Activated CD4-positive, alpha-beta T cell treated with anti-CD3 and anti-CD28 coated beads, Interleukin-2, amount 50 U/mL, for 4 hours (primary cell): ENCODE results near the gene KLF13.

Experiments used
- DNase-seq, 2 experiments: peaks; one replicate each; pipeline ENCODE4 v3.0.0-alpha.2; 2020

The KLF13 gene

DNA sequence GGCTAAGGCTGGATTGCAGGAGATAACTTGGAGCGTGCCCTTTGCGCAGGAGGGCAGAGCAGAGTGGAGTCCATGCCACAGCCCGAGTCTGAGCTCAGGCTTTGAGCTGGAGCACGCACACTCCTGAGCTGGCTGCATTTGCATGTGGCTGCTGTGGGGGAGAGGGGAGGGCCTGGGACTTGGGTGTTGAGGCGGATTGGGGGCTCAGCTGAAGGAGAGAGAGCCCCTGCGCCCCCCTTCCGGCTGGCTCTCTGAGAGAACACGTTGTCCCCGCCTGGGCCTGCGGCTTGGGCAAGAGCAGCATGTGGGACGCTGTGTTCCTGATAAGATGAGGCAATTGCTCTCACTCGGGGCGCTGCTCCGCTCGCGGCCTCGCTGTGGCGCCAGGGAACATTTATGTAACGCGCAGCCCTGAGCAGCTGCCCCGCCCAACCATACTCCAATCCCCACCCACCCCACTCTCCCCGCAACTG is 39.1 kb downstream of the KLF13 start:
- DNase-seq, result peak; percentile 71 to 76

DNA sequence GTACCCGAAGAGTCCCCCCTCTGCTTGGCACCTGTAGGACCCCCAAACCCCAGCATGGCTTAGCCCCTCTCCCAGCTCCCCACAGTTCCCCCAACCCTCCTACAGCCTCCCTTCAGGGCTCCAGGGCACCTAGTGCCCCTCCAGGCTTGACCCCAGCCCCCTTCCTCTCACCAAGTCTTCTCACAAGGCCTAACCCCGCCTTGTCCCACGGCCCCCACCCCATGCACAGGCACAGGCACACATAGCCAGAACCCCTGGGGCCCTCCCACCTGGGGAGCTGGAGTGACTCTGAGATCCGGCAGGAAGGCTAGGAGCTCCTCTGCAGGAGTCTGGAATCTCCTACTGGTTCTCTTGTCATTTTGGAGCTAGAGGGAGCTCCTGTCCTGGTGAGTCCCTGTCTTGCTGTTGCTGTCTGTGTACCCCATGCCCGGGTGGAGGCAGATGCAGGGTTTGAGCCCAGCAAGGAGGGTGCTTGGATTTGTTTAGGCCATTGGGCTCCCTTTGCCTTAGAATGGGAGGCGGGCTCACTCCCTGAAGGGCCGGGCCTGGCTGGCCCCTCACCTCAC is 39.6 kb downstream of the KLF13 start:
- no peak for DNase-seq

DNA sequence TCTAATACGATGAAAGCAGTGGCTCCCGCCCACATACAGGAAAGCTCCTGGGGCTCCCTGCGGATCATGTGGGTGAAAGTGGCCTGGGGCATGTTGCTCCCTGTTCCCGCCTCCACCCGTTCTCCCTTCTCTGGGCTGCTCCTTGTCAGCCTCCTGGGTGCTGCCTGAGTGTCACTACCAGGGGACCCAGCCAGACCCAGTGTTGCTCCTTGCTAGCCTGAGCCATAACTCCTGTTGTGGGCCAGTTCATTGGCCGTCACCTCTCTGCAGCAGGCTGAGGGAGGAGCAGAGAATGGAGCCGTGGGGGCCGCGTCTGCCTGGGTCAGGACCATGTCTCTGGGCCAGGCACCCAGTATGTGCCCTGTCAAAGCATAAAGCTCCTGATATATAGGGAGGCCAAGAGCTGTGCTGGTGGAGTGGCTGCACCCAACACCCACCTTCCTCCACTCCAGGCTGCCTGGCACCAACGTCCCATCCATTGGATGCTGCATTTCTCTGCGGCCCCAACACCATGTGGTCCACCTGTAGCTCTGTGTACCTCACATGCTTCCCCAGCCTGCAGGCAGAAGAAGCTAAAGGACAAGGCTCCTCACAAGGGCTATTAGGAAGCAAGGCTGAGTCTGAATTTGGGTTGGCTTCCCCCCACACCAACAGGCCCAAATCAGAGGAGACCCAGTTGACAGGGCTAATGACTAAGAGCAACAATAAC is 40.5 kb downstream of the KLF13 start:
- DNase-seq, result no peak

DNA sequence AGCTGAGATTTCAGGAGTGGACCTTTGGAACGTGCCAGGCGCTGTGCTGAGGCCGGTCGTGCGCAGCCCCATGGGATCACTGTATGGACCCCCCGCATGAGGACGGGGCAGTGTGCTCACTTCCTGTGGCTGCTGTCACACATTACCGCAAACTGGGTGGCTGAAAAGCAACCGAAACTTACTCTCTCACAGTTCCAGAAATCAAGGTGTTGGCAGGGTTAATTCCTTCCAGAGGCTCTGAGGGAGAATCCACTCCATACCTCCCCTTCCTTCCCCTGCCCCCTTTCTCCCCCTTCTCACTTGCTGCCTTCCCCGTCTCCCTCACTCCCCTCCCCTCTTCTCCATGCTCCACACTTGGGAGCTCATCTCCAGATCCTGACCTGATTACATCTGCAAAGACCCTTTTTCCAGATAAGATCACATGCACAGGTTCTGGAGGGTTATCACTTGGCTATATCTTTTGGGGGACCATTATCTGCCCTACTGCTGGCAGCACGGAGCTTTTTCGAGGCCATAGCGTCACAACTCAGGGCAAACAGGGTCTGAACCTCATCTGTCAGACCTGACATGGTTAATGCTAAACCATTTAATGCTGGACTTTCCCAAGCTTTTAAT is 41.2 kb downstream of the KLF13 start:
- no peak for DNase-seq

DNA sequence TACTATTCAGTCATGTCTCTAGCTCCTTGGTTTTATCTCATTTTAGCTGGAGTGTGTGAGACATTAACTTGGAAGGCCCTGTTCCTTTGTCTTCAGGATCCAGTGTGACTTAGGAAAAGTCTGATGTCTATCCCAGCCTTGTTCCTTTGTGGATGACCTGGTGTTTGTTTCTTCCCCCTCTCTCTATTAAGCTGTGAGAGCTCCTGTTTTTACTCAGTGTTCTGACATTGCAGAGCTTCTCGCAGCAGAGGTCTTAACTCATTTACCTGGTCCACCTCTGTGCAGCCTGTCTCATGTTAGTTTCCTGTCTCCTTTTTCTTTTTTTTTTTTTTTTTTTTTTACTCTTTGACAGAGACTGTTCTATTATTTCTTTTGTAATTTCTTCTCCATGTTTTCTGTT is 43.1 kb downstream of the KLF13 start:
- DNase-seq, result no peak

DNA sequence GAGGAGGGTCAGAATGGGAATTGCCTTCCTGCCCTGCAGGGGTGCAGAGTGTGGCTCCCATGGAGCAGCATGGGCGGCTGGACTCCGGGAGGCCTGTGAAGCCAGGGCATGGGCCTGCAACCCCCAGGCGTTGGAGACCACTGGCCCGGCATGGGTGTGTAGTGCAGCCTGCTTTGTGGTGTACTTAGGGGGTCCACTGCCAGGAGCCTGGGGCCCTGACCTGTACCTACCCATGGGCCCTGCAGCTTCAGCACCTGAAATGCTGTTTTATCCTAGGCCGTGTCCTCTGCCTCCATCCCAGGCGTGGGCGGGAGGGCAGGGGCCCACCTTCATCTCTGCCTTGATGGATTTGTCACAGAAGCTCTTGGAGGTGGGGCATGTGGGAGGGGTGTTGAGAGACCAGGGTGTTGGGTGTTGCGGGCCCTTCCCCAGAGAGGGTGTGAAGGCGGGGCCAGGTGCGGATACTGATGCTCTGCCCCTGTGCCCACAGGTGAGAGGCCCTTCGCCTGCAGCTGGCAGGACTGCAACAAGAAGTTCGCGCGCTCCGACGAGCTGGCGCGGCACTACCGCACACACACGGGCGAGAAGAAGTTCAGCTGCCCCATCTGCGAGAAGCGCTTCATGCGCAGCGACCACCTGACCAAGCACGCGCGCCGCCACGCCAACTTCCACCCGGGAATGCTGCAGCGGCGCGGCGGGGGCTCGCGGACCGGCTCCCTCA is 45.0 kb downstream of the KLF13 start:
- no peak for DNase-seq

DNA sequence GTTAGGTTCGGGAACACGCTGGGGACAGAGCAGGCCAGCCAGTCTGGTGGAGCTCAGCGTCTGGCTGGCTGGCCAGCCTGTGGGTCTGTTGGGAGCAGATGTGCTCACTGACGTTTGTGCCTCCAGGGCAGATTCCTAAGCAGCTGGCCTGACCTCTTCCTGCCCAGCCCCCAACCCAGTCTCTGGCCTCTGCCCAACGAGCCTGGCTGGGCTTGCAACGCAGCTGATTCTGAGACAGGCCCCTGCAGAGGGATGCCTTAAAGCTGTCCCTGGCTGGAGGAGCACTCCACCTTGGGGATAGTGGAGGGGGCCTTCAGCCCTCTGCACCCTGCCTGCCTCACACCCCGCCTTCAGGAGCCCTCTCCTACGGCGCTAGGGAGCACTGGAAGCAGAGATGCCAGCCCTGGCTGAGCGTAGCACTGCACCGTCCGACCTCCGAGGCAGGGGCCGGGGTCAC is 46.0 kb downstream of the KLF13 start:
- DNase-seq, result no peak

DNA sequence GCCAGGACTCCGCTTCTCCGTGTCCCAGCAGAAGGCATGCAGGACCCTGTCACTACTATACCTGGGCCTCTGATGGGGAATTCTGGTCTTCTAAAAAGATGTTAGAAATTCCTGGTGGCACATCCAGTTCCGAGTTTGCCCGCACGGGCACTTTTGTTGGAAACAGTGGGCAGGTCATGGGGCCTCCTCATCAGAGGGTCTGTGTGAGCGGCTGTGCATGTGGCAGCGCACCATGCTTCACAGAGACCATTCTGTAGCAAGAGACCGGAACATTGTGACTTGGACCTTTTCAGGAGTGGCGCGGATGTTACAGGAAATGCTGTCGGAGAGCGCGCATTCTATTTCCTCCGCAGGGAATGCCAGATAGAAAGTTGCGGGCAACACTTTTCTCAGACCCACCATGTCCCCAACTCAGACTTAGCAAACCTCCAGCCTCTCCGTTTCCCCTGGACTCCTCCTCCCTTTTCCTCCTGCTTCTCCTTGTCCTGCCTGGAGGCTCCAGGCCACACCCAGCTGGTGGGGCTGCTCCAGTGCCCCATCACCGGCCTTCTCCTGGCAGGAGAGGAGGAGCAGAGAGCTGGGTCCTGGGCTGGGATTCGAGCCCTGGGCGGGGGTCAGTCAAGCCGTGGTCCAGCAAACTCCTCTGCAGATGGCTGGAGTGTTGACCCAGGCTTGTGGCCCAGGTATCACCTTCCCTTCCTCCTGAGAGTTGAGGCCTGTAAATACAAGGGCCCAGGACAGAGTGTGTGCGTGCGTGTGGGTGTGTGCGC is 46.6 kb downstream of the KLF13 start:
- DNase-seq, result no peak

DNA sequence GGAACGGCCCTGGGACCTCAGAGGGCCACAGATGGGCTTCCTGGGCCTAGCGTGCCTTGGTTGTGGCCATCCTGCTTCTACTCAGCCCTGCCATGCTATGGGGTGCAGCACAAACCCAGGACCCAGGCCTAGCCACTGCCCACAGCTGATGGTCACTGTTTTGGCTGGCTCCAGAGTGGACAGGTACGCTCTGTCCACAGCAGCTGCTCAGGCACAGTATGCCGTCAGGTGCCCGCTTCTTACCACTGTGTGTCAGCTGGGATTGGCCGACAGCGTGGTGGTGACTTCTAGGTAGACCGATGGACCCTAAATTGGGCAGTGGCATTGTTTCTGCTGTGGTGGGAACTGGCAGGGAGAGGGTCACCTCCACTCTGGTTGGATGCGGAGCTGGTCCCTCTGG is 47.3 kb downstream of the KLF13 start:
- no peak for DNase-seq

DNA sequence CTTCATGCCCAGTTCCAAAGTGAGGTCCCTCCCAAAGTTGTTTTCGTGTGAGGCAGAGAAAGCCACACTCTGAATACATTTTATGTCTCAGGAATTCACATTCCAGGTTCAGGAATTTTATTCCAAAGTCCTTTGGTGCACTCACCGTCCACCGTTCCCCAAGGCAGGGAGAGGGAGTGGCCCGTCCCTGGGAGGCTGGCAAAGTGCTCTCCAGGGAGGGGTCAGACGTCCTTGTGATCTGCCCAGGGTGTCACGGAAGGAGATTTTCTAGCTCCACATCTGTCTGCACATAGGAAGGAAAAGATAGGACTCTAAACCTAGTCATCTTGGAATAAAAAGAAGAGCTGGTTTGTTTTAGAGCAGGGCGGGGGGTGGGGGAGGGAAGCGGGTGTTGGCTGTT is 47.9 kb downstream of the KLF13 start:
- DNase-seq, result no peak

DNA sequence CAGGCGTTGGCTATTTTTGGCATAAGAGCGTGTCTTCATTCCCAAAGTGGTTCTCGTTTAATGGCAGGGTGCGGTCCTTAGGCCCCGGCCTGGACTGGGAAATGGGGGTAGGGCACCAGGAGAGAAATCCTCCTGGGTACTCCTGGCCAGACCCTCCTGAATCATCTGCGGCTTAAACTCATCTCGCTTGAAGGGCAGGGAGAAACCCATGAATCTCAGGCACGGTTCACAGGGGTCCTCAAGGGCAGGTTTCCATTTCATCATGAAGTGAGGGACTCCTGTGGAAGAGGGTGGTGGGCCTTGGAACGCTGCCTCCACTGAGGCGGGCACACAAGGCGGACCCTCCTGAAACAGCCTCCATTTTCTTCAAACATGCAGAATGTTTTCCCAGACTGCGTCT is 48.4 kb downstream of the KLF13 start:
- DNase-seq, result no peak

DNA sequence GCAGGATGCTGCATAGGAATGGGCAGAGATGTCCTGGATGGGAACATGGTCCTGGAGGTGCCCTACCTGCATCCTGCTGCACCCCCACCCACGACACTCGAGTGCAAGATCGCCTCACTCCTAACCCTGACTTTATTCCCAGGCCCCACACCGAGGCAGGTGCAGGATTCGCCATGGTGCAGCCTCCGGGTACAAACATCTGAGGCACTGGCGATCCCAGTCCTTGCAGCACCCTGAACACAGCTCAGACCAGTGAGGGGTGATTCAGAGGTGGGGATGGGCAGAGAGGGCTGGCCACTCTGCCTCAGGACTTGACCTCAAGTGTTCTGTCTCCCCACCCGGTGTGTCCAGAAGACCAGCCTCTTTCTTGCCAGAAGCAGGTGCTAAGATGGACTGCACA is 49.1 kb downstream of the KLF13 start:
- DNase-seq, result no peak

DNA sequence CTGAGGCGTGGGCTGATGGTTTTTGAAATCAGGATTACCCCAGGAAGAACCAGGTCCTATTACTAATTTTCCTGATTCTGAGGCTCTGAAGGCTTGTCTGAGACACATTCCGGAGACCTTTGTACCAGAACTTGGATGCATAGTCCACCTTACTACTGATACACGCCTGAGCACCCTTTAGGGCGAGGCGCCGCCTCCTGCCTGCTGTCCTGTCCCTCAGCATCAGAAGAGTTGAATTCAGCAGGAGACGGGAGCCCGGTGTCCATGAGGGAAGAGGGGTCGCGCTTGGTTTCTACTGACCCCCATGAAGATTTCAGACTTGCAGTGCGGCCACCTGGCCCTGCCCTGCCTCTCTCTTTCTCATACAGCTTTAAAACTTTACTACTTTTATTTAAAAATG is 49.9 kb downstream of the KLF13 start:
- no peak for DNase-seq

DNA sequence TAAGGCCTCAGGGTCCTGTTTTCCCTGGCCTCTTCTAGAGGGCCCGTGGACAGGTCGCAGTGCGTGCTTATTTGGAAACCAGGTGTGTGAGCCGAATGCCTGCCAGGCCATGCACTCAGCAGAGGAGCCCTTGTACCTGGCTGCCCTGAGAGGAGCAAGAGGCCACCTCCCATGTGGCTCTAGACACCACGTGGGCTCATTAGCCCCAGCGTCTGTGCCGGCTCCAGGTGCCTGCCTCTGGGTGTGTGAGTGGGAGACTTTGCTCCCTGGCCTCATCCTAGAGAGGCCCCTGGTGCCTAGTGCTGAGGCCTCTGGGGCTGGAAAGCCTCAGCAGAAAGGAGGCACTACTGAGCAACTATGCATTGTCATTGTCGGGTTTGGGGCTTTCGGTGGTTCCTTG is 50.4 kb downstream of the KLF13 start:
- DNase-seq, result no peak

DNA sequence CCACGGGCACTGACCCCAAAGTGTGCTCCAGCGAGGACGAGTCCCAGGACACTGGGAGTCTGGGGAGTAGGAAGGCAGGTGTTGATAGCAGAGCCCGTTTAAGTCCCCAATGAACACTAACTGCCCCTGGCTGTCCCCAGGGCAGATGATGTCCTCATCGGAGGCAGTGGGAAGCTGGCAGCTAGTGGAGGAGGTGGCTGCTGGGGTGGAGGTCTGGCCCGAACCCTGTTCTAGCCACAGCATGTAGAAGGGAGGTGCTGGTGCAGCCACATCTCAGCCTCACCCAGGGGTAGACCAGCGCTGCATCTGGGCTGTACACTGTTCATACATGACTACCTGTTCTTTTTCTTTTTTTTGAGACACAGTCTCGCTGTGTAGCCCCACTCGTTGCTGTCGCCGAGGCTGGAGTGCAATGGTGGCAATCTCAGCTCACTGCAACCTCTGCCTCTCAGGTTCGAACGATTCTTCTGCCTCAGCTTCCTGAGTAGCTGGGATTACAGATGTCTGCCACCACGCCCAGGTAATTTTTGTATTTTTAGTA is 51.8 kb downstream of the KLF13 start:
- DNase-seq, result no peak

DNA sequence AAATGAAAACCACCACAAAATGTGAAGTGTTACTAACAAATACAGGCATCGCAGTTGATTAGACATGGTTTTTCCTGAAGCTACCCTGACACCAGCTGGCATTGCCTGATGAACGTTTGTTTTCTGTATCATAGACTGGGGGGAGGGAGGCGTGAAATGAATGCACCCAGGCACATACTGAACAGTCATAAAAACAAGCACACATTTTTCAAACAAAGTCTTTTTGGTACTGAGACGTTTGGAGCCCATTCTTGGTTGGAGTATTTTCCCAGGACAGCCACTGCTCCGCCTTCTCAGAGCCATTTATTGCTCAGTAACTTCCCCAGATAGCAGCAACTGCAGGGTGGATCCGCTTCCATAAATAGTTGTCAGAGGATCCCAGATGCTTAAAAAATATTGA is 52.4 kb downstream of the KLF13 start:
- DNase-seq, result no peak

DNA sequence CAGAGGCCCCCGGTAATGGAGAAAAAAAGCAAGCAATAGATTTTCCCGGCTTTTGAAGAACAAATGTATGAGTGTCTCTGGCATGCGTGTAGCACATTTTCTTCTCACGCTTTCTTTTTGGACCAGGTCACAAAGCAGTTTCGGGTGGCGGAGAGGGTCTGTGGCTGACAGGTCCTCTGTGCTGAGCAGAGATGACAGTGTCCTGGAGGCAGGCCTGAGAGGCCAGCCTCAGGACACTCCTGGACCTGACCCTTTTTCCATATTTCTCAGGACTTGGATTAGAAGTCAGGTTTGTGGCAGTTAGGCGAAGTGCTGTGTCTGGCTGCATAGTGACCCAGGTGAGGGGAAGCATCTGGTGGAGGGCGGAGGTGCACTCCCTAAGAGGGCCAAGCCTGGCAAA is 52.9 kb downstream of the KLF13 start:
- no peak for DNase-seq

DNA sequence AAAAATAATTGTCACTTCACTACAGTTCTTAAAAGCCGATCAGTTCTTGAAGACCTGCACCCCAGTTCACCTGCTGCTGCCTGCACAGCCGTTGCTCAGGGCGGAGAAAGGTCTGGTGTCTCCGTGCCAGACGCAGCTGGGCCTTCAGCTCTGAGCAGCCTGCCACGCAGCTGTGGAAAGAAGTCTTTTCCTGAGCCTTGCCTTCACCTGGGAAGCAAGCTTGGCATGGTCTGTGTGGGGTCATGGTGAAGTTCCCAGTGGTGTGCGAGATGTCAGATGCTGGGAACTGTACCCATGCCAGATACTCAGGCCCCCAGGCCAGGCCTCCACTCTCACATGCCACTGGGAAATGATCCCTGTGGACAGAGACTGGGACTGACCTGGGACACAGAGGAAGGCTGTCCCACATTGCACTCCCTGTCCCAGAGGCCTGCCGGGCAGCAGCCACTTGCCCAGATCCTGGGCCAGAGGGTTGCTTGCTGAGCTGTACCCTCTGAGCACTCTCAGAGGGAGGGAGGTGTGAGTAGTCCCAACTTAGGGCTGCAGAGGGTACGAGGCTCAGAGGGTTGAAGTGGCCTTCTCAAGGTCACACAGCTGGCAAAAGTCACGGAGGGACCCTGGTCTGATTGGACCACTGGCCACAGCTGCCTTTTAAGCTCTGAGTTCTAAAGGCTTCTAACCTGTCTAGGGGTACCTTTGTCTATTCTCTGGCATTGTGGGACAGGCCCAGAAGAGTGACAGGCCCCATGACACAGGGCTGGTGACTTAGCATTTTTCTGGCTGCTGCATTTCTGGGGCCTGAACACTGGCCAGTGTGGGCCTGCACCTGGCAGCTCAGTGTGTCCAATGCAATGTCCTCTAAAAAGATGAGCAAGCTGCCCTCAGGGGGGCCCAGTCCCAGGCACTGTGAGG is 55.4 kb downstream of the KLF13 start:
- no peak for DNase-seq

DNA sequence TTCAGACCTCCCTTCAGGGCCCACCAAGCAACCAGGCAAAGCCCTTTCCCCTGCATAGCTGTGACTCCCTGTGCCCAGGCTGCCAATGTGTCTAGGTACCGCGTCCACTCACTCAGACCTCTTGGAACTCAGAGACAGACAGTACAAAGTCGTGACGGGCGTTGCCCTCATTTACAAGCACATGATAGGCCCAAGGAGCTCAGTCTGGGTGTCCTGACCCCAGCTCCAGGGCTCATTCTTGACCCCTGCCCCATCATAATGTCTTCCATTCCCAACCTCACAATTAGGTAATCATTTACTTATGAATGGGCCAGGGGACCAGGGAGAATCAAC is 56.0 kb downstream of the KLF13 start:
- no peak for DNase-seq

DNA sequence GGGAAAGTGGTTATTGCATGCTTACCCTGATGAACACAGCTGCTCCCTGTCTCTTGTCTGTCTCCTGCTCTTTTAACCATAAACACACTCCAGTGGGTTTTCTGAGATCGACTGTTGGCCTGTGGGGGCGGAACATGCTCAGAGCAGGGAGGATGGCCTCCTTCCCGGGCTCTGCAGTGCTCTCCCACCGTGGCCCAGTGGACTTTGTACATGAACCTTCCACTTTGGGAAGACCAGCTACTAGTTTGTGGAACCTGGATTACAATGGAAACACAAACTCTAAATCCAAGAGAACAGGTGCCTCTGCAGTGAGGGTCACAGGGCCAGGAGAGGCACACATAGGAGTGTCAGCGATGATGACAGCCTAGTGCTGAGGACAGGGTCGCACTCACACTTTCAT is 56.5 kb downstream of the KLF13 start:
- no peak for DNase-seq

DNA sequence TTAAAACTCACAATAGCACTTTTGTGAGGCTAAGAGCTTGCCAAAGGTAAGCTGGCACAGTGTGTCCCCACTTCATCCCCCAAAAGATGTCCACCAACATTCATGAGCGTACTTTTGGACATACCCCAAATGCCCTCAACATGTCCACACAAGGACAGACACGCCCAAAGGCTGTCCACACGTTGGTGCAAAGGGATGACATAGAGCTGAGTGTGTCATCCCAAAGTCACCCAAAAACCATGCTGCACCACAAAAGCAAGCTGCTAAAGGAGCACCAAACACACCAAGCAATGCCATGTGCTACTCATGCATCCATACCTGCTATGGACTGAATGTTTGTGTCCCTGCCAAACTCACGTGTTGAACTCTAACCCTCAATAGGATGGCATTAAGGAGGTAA is 57.9 kb downstream of the KLF13 start:
- DNase-seq, result no peak

DNA sequence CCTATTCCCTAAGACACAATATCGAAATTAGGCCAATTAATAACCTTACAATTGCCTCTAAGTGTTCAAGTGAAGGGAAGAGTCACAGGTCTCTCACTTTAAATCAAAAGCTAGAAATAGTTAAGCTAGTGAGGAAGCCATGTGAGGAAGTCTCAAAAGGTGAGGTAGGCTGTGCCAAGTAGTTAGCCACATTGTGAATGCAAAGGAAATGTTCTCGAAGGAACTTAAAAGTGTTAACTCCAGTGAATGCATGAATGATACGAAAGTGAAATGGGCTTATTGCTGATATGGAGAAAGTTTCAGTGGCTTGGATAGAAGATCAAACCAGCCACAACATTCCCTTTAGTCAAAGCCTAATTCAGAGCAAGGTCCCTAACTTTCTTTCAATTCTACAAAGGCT is 59.1 kb downstream of the KLF13 start:
- DNase-seq, result no peak
